ENCODE measurements around the gene BRSK1.

The BRSK1 gene

DNA sequence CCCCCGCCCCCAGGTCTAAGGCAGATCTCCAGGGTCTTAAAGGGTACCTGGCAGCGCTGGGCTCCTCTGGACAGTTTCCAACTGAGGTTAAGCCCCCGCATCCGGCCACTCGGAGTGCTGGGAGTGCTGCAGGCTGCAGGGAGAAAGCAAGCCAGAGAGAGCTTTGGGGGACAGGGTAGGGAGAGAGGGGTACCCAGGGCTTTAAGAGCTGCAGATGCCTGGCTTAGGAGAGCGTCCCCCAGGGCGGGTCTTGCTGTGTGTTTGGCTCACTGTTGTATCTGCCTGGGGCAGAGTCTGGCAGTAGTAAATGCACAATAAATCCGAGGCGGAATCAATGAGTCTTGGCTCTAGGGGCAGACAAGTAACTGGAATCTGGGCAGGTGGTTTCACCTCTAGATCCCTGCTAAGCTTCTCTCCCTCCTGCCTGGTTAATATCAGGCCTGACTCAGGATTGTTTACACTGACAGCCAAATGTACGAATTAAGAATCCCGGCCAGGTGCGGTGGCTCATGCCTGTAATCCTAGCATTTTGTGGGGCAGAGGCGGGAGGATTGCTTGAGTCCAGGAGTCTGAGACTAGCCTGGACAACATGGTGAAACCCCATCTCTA, 71.5 kb downstream of the BRSK1 start:
- no peak for DNase-seq

DNA sequence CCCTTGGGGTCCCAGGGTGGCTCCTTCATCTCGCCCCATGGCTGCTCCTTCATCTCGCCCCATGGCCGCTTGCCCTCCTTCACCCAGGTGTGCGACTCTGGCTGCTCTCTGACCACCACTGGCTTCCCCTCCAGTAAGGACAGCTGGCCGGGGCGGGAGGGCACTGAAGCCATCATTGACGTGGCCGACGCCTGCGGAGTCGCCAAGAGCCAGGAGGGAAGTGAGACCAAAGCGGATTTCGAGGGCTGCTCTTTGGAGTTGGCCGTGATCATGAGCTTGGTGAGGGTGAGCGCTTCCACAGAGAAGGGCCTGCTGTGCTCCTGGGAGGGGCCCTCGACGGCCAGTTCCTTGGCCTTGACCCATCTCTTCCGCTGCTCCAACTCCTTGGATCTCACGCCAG, 74.7 kb downstream of the BRSK1 start:
- no peak for DNase-seq

DNA sequence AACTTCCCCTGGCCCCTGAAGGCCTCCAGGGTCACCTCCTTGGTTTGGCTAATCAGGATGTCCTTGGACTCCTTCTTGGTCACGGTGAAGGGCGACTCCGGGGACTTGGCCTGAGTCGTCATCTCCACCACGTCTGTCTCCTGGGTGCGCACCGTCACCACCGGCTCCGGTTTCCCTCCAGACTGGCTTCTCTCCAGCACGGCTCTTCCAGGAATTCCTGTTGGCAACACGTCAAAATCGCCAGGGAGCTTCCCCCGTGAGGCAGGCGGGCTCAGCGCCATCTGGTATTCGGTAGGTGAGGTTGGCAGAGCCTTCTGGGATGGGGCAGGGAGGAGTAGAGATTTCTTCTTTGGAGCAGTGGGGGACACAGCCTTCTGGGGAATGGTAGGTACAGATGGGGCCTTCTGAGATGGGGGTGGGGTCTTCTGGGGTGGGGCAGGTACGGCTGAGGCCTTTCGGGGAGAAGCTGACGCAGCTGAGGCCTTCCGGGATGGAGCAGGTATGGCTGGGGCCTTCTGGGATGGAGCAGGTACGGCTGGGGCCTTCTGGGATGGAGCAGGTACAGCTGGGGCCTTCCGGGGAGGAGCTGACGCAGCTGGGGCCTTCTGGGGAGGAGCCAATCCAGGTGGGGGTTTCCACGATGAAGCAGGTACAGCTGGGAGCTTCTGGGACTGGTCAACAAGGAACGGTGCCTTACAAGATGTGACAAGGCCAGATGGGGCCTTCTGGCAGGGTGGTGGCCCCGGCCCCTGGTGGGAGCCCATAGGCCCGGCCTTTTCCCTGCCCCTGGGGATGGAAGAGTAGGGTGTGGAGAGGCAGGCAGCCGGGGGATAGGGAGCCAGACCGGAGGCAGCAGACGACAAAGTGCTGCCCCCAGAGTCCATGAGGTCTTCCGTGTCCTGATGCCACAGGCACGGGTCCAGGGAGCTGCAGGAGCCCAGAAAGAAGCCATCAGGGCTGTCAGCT, 75.4 kb downstream of the BRSK1 start:
- no peak for DNase-seq

DNA sequence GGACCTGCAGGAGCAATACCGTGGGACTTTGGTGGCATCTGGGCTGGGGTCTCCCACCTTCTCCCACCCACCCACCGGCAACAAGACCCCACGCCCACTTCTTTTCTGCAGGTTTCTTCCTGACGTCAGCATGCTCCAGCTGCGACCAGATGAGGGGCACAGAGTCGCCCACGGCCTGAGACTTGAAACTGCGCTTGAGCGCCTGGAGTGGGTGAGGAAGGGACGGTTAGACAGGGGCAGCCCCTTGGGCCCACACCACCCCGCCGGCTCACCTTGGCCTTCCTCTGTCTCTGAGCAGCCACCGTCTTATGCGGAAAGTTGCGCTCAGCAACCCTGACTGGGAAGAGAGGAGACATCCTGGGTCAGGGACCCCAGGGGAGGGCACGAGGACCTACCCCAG, 77.1 kb downstream of the BRSK1 start:
- no peak for DNase-seq

Data from retina (tissue), 1 donor.